ENCODE data around the gene ZC3H18.

The ZC3H18 gene

GRCh38 chr16:88549671-88550245 is 20.4 kb upstream of the ZC3H18 start:
- no peak for DNase-seq (ENCODE audit: low spot score in 2 of 2)
- Histone ChIP-seq H3K4me1 (no peaks in the 10 kb centered on the region), H3K4me3 (no peak overlapping the region), H3K36me3 (replicated peaks) (no peaks in the 10 kb centered on the region), H3K27me3 (ENCODE audit: low read depth) (peaks cover 19% of the 10 kb centered on the region), H3K9me3 (no peaks in the 10 kb centered on the region; the same call in 1 of the 2 replicates)
- in situ Hi-C loops (cut with MboI; ENCODE audit: low sequenced_read_pairs): no loop called here

GRCh38 chr16:88550246-88550661 is 19.9 kb upstream of the ZC3H18 start:
- in situ Hi-C loops (cut with MboI; ENCODE audit: low sequenced_read_pairs): no loop called here
- DNase-seq (ENCODE audit: low spot score in 2 of 2): no peak
- no peak overlapping the region for H3K4me3 ChIP-seq
- H3K9me3 ChIP-seq: no peaks in the 10 kb centered on the region
- H3K36me3 ChIP-seq (replicated peaks): no peaks in the 10 kb centered on the region
- peaks cover 19% of the 10 kb centered on the region for H3K27me3 ChIP-seq (ENCODE audit: low read depth)
- H3K4me1 ChIP-seq: no peaks in the 10 kb centered on the region

- in situ Hi-C loops (cut with MboI; ENCODE audit: low sequenced_read_pairs): no loop called here
- DNase-seq (ENCODE audit: low spot score in 2 of 2): no peak
- Histone ChIP-seq H3K9me3 (no peaks in the 10 kb centered on the region), H3K4me3 (no peak overlapping the region), H3K4me1 (no peaks in the 10 kb centered on the region), H3K27me3 (ENCODE audit: low read depth) (peaks cover 22% of the 10 kb centered on the region), H3K36me3 (replicated peaks) (no peaks in the 10 kb centered on the region)
These were observed 18.0 kb upstream of the ZC3H18 start for GRCh38 chr16:88552166-88552565.

- no peaks in the 10 kb centered on the region for H3K9me3 ChIP-seq
- H3K27me3 ChIP-seq (ENCODE audit: low read depth): peaks cover 27% of the 10 kb centered on the region
- DNase-seq (ENCODE audit: low spot score in 2 of 2): no peak
- in situ Hi-C loops (cut with MboI; ENCODE audit: low sequenced_read_pairs): no loop called here
- no peaks in the 10 kb centered on the region for H3K36me3 ChIP-seq (replicated peaks)
- no peaks in the 10 kb centered on the region for H3K4me1 ChIP-seq
- no peak overlapping the region for H3K4me3 ChIP-seq
These were observed 17.4 kb upstream of the ZC3H18 start for GRCh38 chr16:88552815-88553214.

GRCh38 chr16:88553739-88554138 is 16.5 kb upstream of the ZC3H18 start:
- H3K4me3 ChIP-seq: no peak overlapping the region
- no peaks in the 10 kb centered on the region for H3K36me3 ChIP-seq (replicated peaks)
- in situ Hi-C loops (cut with MboI; ENCODE audit: low sequenced_read_pairs): no loop called here

GRCh38 chr16:88554711-88555264 is 15.4 kb upstream of the ZC3H18 start:
- no peak for DNase-seq (ENCODE audit: low spot score in 2 of 2)
- Histone ChIP-seq H3K27me3 (ENCODE audit: low read depth) (peaks cover 27% of the 10 kb centered on the region), H3K9me3 (no peaks in the 10 kb centered on the region), H3K4me3 (no peak overlapping the region), H3K4me1 (no peaks in the 10 kb centered on the region), H3K36me3 (replicated peaks) (no peaks in the 10 kb centered on the region)
- in situ Hi-C loops (cut with MboI; ENCODE audit: low sequenced_read_pairs): no loop called here

More at GRCh38 chr16:88553739-88554138, 16.5 kb upstream of the ZC3H18 start:
- no peak for DNase-seq (ENCODE audit: low spot score in 2 of 2)
- Histone ChIP-seq H3K9me3 (no peaks in the 10 kb centered on the region), H3K4me1 (no peaks in the 10 kb centered on the region), H3K27me3 (ENCODE audit: low read depth) (peaks cover 27% of the 10 kb centered on the region)

- DNase-seq (ENCODE audit: low spot score in 2 of 2): no peak
- Histone ChIP-seq H3K4me1 (no peaks in the 10 kb centered on the region), H3K36me3 (replicated peaks) (no peaks in the 10 kb centered on the region), H3K4me3 (no peak overlapping the region), H3K27me3 (ENCODE audit: low read depth) (peaks cover 27% of the 10 kb centered on the region), H3K9me3 (no peaks in the 10 kb centered on the region)
- in situ Hi-C loops (cut with MboI; ENCODE audit: low sequenced_read_pairs): no loop called here
These were observed 13.8 kb upstream of the ZC3H18 start for GRCh38 chr16:88556294-88556988.

GRCh38 chr16:88558457-88559442 is 11.5 kb upstream of the ZC3H18 start:
- no peak overlapping the region for H3K4me3 ChIP-seq
- H3K36me3 ChIP-seq (replicated peaks): no peaks in the 10 kb centered on the region
- in situ Hi-C loops (cut with MboI; ENCODE audit: low sequenced_read_pairs): no loop called here
- H3K27me3 ChIP-seq (ENCODE audit: low read depth): peaks cover 19% of the 10 kb centered on the region
- DNase-seq (ENCODE audit: low spot score in 2 of 2): peak; percentile 51 to 72
- no peaks in the 10 kb centered on the region; the same call in 1 of the 2 replicates for H3K4me1 ChIP-seq
- no peaks in the 10 kb centered on the region for H3K9me3 ChIP-seq

GRCh38 chr16:88560714-88561484 is 9.3 kb upstream of the ZC3H18 start:
- H3K4me1 ChIP-seq: no peaks in the 10 kb centered on the region; the same call in 1 of the 2 replicates
- peak in 1 of 2 experiments; percentile 35 for DNase-seq (ENCODE audit: low spot score in 2 of 2)
- H3K27me3 ChIP-seq (ENCODE audit: low read depth): peaks cover 8% of the 10 kb centered on the region; the same call in 1 of the 2 replicates
- in situ Hi-C loops (cut with MboI; ENCODE audit: low sequenced_read_pairs): loop anchor here (10.0 kb wide), 1 partner anchor 106 kb away; the partner anchor contains the start of gene ZFPM1
- no peaks in the 10 kb centered on the region for H3K36me3 ChIP-seq (replicated peaks)
- H3K9me3 ChIP-seq: no peaks in the 10 kb centered on the region
- H3K4me3 ChIP-seq: no peak overlapping the region

GRCh38 chr16:88561485-88562359 is 8.5 kb upstream of the ZC3H18 start:
- Histone ChIP-seq H3K36me3 (replicated peaks) (no peaks in the 10 kb centered on the region), H3K9me3 (no peaks in the 10 kb centered on the region), H3K27me3 (ENCODE audit: low read depth) (peaks cover 5% of the 10 kb centered on the region; the same call in 1 of the 2 replicates), H3K4me3 (no peak overlapping the region), H3K4me1 (no peaks in the 10 kb centered on the region; the same call in 1 of the 2 replicates)
- peak; percentile 43 to 59 for DNase-seq (ENCODE audit: low spot score in 2 of 2)
- in situ Hi-C loops (cut with MboI; ENCODE audit: low sequenced_read_pairs): loop anchor here (10.0 kb wide), 1 partner anchor 107 kb away; the partner anchor contains the start of gene ZFPM1

GRCh38 chr16:88566158-88566557 is 4.0 kb upstream of the ZC3H18 start:
- H3K4me1 ChIP-seq: peaks cover 5% of the 10 kb centered on the region
- no peaks in the 10 kb centered on the region for H3K27me3 ChIP-seq (ENCODE audit: low read depth)
- DNase-seq (ENCODE audit: low spot score in 2 of 2): no peak
- in situ Hi-C loops (cut with MboI; ENCODE audit: low sequenced_read_pairs): loop anchor here (10.0 kb wide), 1 partner anchor 111 kb away; the partner anchor contains the start of gene ZFPM1
- H3K36me3 ChIP-seq (replicated peaks): no peaks in the 10 kb centered on the region
- no peaks in the 10 kb centered on the region for H3K9me3 ChIP-seq
- H3K4me3 ChIP-seq: no peak overlapping the region
